KG1 (cell line): ENCODE data around the gene ANKRD10.
"Not testable (repeated sequence)": the region's sequence is repeated elsewhere in the genome, so short reads cannot be mapped to it uniquely, and the experiment has no call there.

Experiments
- DNase-seq: peaks from one replicate; lab custom pipeline; 2025; lab: John Stamatoyannopoulos, UW

The ANKRD10 gene

GRCh38 chr13:110915057-110915873 lies at the start of gene ANKRD10:
ANKRD10 (minus strand) TSS chr13:110915069; CDS start chr13:110914934, 135 bp downstream.
- peak; percentile 99 for DNase-seq

- DNase-seq = no peak
These were observed 49.6 kb upstream of the ANKRD10 start for GRCh38 chr13:110964229-110965037.

GRCh38 chr13:110963554-110963970 lies 48.7 kb upstream of the ANKRD10 start:
- no peak for DNase-seq

GRCh38 chr13:110961959-110962358 lies 47.1 kb upstream of the ANKRD10 start:
- DNase-seq = no peak

GRCh38 chr13:110960204-110960603 lies 45.3 kb upstream of the ANKRD10 start:
- DNase-seq = no peak

- no peak for DNase-seq
These were observed 43.1 kb upstream of the ANKRD10 start for GRCh38 chr13:110957931-110958330.

GRCh38 chr13:110957181-110957884 lies 42.5 kb upstream of the ANKRD10 start:
- no peak for DNase-seq

GRCh38 chr13:110956216-110956615 lies 41.3 kb upstream of the ANKRD10 start:
- not testable (repeated sequence) for DNase-seq

- not testable (repeated sequence) for DNase-seq
These were observed 40.7 kb upstream of the ANKRD10 start for GRCh38 chr13:110955608-110956007.

GRCh38 chr13:110955072-110955503 lies 40.2 kb upstream of the ANKRD10 start:
- not testable (repeated sequence) for DNase-seq

- not testable (repeated sequence) for DNase-seq
These were observed 39.7 kb upstream of the ANKRD10 start for GRCh38 chr13:110954533-110954920.

GRCh38 chr13:110953833-110954532 lies 39.1 kb upstream of the ANKRD10 start:
- no peak for DNase-seq

GRCh38 chr13:110953416-110953815 lies 38.5 kb upstream of the ANKRD10 start:
- DNase-seq = no peak

- not testable (repeated sequence) for DNase-seq
These were observed 37.3 kb upstream of the ANKRD10 start for GRCh38 chr13:110952135-110952534.

- no peak for DNase-seq
These were observed 36.1 kb upstream of the ANKRD10 start for GRCh38 chr13:110950819-110951570.

GRCh38 chr13:110950356-110950755 lies 35.5 kb upstream of the ANKRD10 start:
- DNase-seq = no peak

GRCh38 chr13:110949628-110950027 lies 34.8 kb upstream of the ANKRD10 start:
- DNase-seq = no peak

GRCh38 chr13:110949116-110949515 lies 34.2 kb upstream of the ANKRD10 start:
- no peak for DNase-seq

- not testable (repeated sequence) for DNase-seq
These were observed 32.5 kb upstream of the ANKRD10 start for GRCh38 chr13:110947338-110947737.

GRCh38 chr13:110945928-110946570 lies 31.2 kb upstream of the ANKRD10 start:
- no peak for DNase-seq
